ENCODE measurements around the gene ESRP2.

The ESRP2 gene

DNA sequence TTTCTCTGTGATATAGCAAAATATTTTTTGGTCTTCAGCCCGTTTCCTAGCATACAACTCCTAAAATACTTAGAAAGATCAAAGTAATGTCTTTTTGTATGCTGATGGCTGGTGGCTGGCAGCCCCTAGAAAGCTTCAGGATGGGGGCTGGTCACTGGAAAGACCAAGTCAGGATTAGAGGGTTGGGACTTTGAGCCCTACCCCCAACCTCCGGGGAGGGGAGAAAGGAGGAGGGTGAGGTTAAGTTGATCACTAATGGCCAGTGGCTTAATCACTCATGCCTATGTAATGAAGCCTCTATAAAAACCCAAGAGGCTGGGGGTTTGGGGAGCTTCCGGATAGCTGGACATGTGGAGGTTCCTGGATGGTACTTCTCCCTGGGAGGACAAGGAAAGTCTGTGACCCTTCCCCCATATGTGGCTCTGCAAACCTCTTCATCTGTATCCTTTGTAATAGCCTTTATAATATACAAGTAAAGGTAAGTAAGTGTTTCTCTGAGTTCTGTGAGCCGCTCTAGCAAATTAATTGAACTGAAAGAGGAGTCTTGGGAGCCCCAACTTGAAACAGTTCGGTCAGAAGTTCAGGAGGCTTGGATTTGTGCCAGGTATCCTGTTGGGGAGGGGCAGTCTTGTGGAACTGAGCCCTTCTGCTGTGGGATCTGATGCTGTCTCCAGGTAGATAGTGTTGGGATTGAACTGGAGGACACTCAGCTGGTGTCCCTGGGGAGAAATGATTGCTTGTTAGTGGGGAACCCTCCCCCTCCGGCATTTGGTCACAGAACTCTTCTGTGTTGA, 31.9 kb upstream of the ESRP2 start:
- no peak overlapping the region for H3K27ac ChIP-seq

DNA sequence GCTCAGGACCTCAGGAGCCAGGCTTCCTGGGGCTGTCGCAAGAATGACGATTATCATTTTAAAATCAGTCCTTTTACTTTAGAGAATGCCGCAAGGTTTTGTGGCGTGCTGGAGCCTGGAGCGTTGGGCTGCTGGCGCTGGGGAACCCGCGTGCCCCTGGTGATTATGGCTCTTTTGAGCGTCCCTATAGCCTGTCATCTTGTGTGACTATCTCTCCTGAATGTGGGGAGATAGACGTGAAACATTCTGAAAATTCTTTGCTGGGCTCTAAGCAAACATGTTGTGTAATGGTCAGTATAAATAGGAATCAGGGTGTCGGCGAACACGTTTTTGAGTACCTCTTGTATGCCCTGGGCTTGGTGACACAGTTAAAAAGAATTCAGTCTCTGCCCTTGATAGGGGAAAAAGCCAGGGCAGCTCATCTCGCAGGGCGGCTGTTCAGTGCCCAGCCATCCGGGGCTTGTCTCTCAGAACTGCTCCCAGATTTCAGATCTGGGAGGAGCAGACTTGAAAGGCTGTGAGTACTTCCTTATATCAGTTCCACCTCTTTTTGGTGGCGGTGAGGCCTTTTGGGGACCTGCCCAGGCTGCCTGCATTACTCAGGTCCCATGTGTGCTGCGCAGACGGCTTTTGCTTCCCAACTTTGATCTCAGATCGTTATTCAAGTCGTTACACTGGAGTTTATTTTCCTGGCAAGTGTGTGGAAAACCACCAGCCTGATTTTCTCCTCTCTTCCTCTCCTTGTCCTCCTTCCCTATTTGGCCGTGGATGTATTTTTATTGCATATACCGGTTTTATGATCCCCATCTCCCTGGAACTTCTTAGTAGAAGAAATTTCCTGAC, 29.4 kb upstream of the ESRP2 start:
- TF ChIP-seq, protein P1, sequence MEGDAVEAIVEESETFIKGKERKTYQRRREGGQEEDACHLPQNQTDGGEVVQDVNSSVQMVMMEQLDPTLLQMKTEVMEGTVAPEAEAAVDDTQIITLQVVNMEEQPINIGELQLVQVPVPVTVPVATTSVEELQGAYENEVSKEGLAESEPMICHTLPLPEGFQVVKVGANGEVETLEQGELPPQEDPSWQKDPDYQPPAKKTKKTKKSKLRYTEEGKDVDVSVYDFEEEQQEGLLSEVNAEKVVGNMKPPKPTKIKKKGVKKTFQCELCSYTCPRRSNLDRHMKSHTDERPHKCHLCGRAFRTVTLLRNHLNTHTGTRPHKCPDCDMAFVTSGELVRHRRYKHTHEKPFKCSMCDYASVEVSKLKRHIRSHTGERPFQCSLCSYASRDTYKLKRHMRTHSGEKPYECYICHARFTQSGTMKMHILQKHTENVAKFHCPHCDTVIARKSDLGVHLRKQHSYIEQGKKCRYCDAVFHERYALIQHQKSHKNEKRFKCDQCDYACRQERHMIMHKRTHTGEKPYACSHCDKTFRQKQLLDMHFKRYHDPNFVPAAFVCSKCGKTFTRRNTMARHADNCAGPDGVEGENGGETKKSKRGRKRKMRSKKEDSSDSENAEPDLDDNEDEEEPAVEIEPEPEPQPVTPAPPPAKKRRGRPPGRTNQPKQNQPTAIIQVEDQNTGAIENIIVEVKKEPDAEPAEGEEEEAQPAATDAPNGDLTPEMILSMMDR (IDR thresholded peaks at IDR 0.05; ENCODE audit: low read depth, low read length, missing control alignments): no peak
- Histone ChIP-seq H3K36me3 (replicated peaks) (no peaks in the 10 kb centered on the region), H3K27ac (peak overlapping the region; percentile 96), H3K4me3 (ENCODE audit: low read depth, low read length) (peak overlapping the region; percentile 93), H3K27me3 (replicated peaks) (no peaks in the 10 kb centered on the region)
- peak; percentile 50 for DNase-seq
- in situ Hi-C loops (cut with HindIII; ENCODE audit: low pct_ligation_motif_present, low sequenced_read_pairs): no loop called here

More for the DNA sequence above, 31.9 kb upstream of the ESRP2 start:
- Histone ChIP-seq H3K27me3 (replicated peaks) (no peaks in the 10 kb centered on the region), H3K4me3 (ENCODE audit: low read depth, low read length) (no peak overlapping the region), H3K36me3 (replicated peaks) (no peaks in the 10 kb centered on the region)
- no peak for DNase-seq
- in situ Hi-C loops (cut with HindIII; ENCODE audit: low pct_ligation_motif_present, low sequenced_read_pairs): no loop called here
- TF ChIP-seq, protein P1 (IDR thresholded peaks at IDR 0.05; ENCODE audit: low read depth, low read length, missing control alignments): no peak

DNA sequence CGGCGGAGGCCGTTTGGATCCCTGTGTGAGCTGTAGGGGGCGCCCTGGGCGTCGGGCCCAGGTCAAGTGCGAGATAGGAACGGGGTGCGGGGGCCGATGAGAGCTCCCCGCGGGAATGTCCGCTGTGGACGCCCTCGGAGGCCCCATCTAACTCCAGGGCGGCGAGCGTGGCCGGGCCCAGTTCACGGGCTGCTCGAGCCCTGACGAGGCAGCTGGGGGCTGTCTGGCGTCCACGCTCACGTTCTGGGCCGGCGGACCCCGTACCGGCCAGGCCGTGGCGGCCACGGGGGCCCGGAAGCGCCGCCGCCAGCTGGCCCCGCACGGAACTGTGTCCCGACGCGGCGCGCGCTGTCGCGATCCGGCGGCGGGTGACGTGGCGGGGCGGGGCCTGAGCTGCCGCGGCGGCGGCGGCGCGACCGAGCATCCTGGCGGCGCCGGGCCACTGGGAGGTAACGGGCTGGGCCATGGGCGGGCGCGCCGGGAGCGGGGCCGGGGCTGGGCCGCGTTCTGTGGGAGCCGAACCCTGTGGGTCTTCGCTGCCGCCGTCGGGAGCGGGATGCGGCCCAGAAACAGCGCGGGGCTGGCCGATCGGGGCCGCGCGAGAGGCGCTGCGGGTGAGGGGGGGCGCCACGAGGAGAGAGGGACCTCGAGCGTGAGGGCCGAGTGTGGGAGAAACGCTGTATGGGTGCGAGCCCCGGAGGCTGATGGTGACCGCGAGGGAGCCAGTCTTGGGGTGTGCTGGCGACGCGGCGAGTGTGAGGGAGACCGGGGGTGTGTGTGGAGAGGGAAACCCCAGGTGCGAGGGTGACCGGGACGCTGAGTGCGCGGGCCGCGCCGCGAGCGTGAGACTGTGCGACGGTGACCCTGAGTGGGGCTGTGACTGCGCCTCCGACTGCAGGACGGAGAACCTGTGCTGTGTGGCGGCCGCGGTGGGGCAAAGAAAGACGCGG, 28.5 kb upstream of the ESRP2 start, which contains the start of gene SLC7A6:
Gene SLC7A6 (plus strand): TSS at position 399 of the 950 bp plus-strand sequence. CDS start 10,201 bp downstream, outside the sequence.
- Histone ChIP-seq H3K36me3 (replicated peaks) (no peaks in the 10 kb centered on the region), H3K4me3 (ENCODE audit: low read depth, low read length) (peak within 1 kb of the TSS; percentile 93), H3K27me3 (replicated peaks) (no peaks in the 10 kb centered on the region), H3K27ac (peak within 1 kb of the TSS; percentile 96)
- DNase-seq: peak; percentile 59
- in situ Hi-C loops (cut with HindIII; ENCODE audit: low pct_ligation_motif_present, low sequenced_read_pairs): no loop called here
- TF ChIP-seq, protein P1 (IDR thresholded peaks at IDR 0.05; ENCODE audit: low read depth, low read length, missing control alignments): peak; percentile 85

DNA sequence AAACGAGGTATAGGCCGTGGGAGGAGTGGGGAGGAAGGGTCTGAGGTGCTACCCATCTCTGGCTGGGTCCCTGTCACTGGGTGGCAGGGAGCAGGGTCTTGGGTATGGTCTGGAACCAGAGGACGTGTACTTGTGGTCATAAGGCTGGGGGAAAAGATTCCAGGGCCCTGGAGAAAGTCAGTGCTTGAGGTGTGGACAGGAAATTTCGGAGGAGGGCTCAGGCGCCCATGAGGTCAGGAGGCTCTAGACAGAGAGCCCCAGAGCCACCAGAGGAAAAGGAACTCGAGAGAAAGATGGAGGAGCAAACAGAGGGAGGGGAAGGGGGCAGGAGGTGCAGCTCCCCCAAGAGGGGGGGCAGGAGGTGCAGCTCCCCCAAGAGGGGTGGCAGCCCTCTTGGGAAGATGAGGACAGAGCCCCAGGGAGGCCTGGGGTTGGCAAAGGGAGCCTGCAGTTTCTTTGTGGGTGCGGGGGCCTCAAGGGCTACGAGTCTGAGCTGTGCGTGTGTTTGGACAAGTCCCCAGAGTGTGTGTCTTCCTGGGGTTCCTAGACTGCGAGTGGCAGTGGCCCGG, 27.7 kb upstream of the ESRP2 start:
- peak overlapping the region; percentile 96 for H3K27ac ChIP-seq
- TF ChIP-seq, protein P1 (IDR thresholded peaks at IDR 0.05; ENCODE audit: low read depth, low read length, missing control alignments): no peak
- no peaks in the 10 kb centered on the region for H3K36me3 ChIP-seq (replicated peaks)
- in situ Hi-C loops (cut with HindIII; ENCODE audit: low pct_ligation_motif_present, low sequenced_read_pairs): no loop called here
- DNase-seq: no peak
- H3K4me3 ChIP-seq (ENCODE audit: low read depth, low read length): peak overlapping the region; percentile 93
- no peaks in the 10 kb centered on the region for H3K27me3 ChIP-seq (replicated peaks)
